Stimulated activated CD8-positive, alpha-beta memory T cell treated with anti-CD3 and anti-CD28 coated beads, Interleukin-4, amount 100 ng/mL, for 24 hours (primary cell): ENCODE results near the gene RPL19.
"Not testable (repeated sequence)": the region's sequence is repeated elsewhere in the genome, so short reads cannot be mapped to it uniquely, and the experiment has no call there.

Source experiments
- DNase-seq: peaks from one replicate; pipeline ENCODE4 v3.0.0-alpha.2; 2020; ENCODE audit warnings: low read depth

Gene RPL19

GRCh38 chr17:39244016-39244599, 44.0 kb downstream of the RPL19 start:
- no peak for DNase-seq

GRCh38 chr17:39244600-39245570, 44.8 kb downstream of the RPL19 start:
- peak; percentile 76 for DNase-seq

GRCh38 chr17:39246274-39246673, 46.2 kb downstream of the RPL19 start:
- DNase-seq = no peak

GRCh38 chr17:39250076-39250475, 50.0 kb downstream of the RPL19 start:
- DNase-seq = not testable (repeated sequence)

- DNase-seq = no peak
Observed at GRCh38 chr17:39251997-39252396, 51.9 kb downstream of the RPL19 start.

GRCh38 chr17:39252788-39253460, 52.8 kb downstream of the RPL19 start:
- no peak for DNase-seq
